Endothelial cell of umbilical vein (primary cell): ENCODE measurements around the gene LTBP1. TPM values are rescaled to one million over a fixed set of nuclear protein-coding genes. Genes with fewer than 3 reads are reported as not detected.
A peak's percentile ranks its signal among the peaks of the same experiment; 100 is the strongest.

Experiments used
- BruUV-seq: library from RNA; stranded (reverse); fragments of 400-500 nt; replicated peaks from 2 replicates; lab custom pipeline; 2021; lab: Mats Ljungman, UMichigan
- CTCF ChIA-PET: fragments of 300-600, 350-600 bp; sonication (Branson Sonifier 250); formaldehyde crosslinking; loops from one replicate; lab custom pipeline; 2021; ENCODE audit warnings: antibody characterized with exemption, inconsistent platforms; lab: Charles Lee
- POLR2A ChIA-PET: fragments of 300-600, 350-600 bp; sonication (Branson Sonifier 250); formaldehyde crosslinking; loops from one replicate; lab custom pipeline; 2021; ENCODE audit warnings: antibody characterized with exemption, inconsistent platforms; lab: Charles Lee
- DNase-seq: peaks from one replicate; pipeline ENCODE4 v3.0.0-alpha.2; 2011; ENCODE audit warnings: low read depth, low spot score
- FAIRE-seq: peaks from 2 replicates; lab custom pipeline; 2011; peaks lifted over from hg19 to GRCh38; lab: Jason Lieb, UNC
- H2AFZ ChIP-seq: 2 replicates; pipeline ENCODE4 v1.6.0; 2012; ENCODE audit warnings: low read depth, low read length, control low read depth, inconsistent platforms
- H3K27ac ChIP-seq: 2 replicates; pipeline ENCODE4 v1.5.1; 2011; ENCODE audit warnings: low read depth, mild to moderate bottlenecking, control low read depth, low read length, moderate library complexity; ENCODE audit not compliant: insufficient read depth
- H3K27me3 ChIP-seq, 2 experiments: 2 replicates each; pipeline versions ENCODE4 v1.6.0 to v1.6.1; 2011; ENCODE audit warnings: low read length in 2 of 2, mixed read lengths in 1 of 2; ENCODE audit not compliant: control insufficient read depth in 2 of 2, insufficient read depth in 2 of 2
- H3K36me3 ChIP-seq, 2 experiments: 2 replicates in 1 of 2; 3 replicates in 1 of 2; pipeline ENCODE4 v1.5.1; 2011; ENCODE audit warnings: low read length in 2 of 2, mild to moderate bottlenecking in 1 of 2, moderate library complexity in 1 of 2; ENCODE audit not compliant: control insufficient read depth in 2 of 2, insufficient read depth in 2 of 2; ENCODE audit errors: extremely low read depth in 1 of 2
- H3K4me1 ChIP-seq: 3 replicates; pipeline ENCODE4 v1.5.1; 2011; ENCODE audit warnings: mild to moderate bottlenecking, low read length; ENCODE audit not compliant: control insufficient read depth, insufficient read depth; ENCODE audit errors: extremely low read depth
- H3K4me2 ChIP-seq: 2 replicates; pipeline ENCODE4 v1.6.1; 2011; ENCODE audit warnings: low read length, control low read depth, mixed read lengths; ENCODE audit not compliant: insufficient read depth
- H3K4me3 ChIP-seq, 3 experiments: fragments of 200-600 bp in 1 of 3; sonication (generic), shearing (Covaris generic) in 1 of 3; replicated peaks in 1 of 3; 2 replicates each; pipeline ENCODE4 v1.5.1; 2011 to 2016; ENCODE audit warnings: control low read depth in 3 of 3, low read length in 3 of 3, mild to moderate bottlenecking in 2 of 3, inconsistent platforms in 1 of 3, low read depth in 1 of 3, moderate library complexity in 1 of 3; ENCODE audit not compliant: insufficient read depth in 1 of 3
- H3K79me2 ChIP-seq: 2 replicates; pipeline ENCODE4 v1.6.0; 2012; ENCODE audit warnings: low read length, inconsistent platforms; ENCODE audit not compliant: control insufficient read depth, insufficient read depth
- H3K9ac ChIP-seq: replicated peaks from 2 replicates; pipeline ENCODE3; 2011; ENCODE audit warnings: low read length, control low read depth; ENCODE audit not compliant: insufficient read depth; ENCODE audit errors: extremely low read depth
- H3K9me1 ChIP-seq: replicated peaks from 3 replicates; pipeline ENCODE4 v1.6.0; 2011; ENCODE audit warnings: mild to moderate bottlenecking, low read length; ENCODE audit not compliant: control insufficient read depth, insufficient read depth; ENCODE audit errors: extremely low read depth
- H3K9me3 ChIP-seq: replicated peaks from 2 replicates; pipeline ENCODE4 v1.5.1; 2012; ENCODE audit warnings: low read length, inconsistent platforms; ENCODE audit not compliant: control insufficient read depth, insufficient read depth
- H4K20me1 ChIP-seq: replicated peaks from 2 replicates; pipeline ENCODE3; 2011; ENCODE audit warnings: mild to moderate bottlenecking, low read length; ENCODE audit not compliant: control insufficient read depth, insufficient read depth; ENCODE audit errors: extremely low read depth
- EZH2 ChIP-seq: IDR thresholded peaks from 2 replicates; pipeline ENCODE4 v1.6.1; 2012; ENCODE audit warnings: borderline replicate concordance, low read depth, mild to moderate bottlenecking, moderate library complexity, low read length, inconsistent platforms; ENCODE audit not compliant: severe bottlenecking
- FOS ChIP-seq: IDR thresholded peaks from 2 replicates; pipeline ENCODE4 v1.6.1; 2011; ENCODE audit warnings: mild to moderate bottlenecking, low read length, moderate library complexity, borderline replicate concordance; ENCODE audit not compliant: insufficient read depth
- GATA2 ChIP-seq: IDR thresholded peaks from 2 replicates; pipeline ENCODE4 v1.7.0; 2011; ENCODE audit warnings: low read depth, mild to moderate bottlenecking, moderate library complexity, mixed read lengths, low read length; ENCODE audit not compliant: insufficient read length, insufficient read depth
- JUN ChIP-seq: IDR thresholded peaks from 2 replicates; pipeline ENCODE4 v1.6.1; 2011; ENCODE audit warnings: borderline replicate concordance, low read depth; ENCODE audit not compliant: insufficient read length, insufficient read depth
- MAX ChIP-seq: IDR thresholded peaks from 2 replicates; pipeline ENCODE4 v1.6.1; 2011; ENCODE audit not compliant: insufficient read depth, insufficient read length
- MYC ChIP-seq: IDR thresholded peaks from one replicate; pipeline ENCODE4 v1.6.1; 2011; ENCODE audit warnings: mild to moderate bottlenecking, low read depth, low read length
- POLR2A ChIP-seq: IDR thresholded peaks from 2 replicates; pipeline ENCODE4 v1.6.1; 2012; ENCODE audit warnings: low read depth, mild to moderate bottlenecking, control low read depth, low read length
- POLR2AphosphoS5 ChIP-seq: IDR thresholded peaks from 2 replicates; pipeline ENCODE4 v1.6.1; 2012; ENCODE audit warnings: low read depth, mild to moderate bottlenecking, control low read depth, low read length, moderate library complexity; ENCODE audit not compliant: insufficient read depth
- dilution Hi-C: fragments of 300-500 bp; cut with MboI; formaldehyde crosslinking; loops from one replicate; pipeline ENCODE4 v1.15.0; 2019; ENCODE audit warnings: low sequenced_read_pairs; ENCODE audit not compliant: extremely low pct_ligation_motif_present
- intact Hi-C: fragments of 100-400 bp; cut with micrococcal nuclease; formaldehyde crosslinking; loops from one replicate; pipeline ENCODE4 v1.10.0; 2022
- polyA plus RNA-seq, 4 experiments: library from polyadenylated mRNA; depleted of rRNA in 3 of 4; stranded (reverse) in 3 of 4; unstranded in 1 of 4; fragments of >200 nt; gene quantifications; 2 replicates each; pipeline versions ENCODE4 v1.2.1 to v1.2.3, GENCODE V29; 2011 to 2012; ENCODE audit warnings: missing spikeins in 1 of 4
- total RNA-seq: library from RNA; stranded (reverse); gene quantifications from 2 replicates; pipeline ENCODE4 v1.2.3, GENCODE V29; 2021
- TF ChIP-seq, protein P1 (sequence below), 2 donors: IDR thresholded peaks; 1 replicate in 1 of 2; 2 replicates in 1 of 2; pipeline ENCODE4 v1.5.1; 2011; ENCODE audit warnings: low read length in 2 of 2, mild to moderate bottlenecking in 2 of 2, moderate library complexity in 2 of 2, control low read depth in 1 of 2, inconsistent platforms in 1 of 2, low read depth in 1 of 2; ENCODE audit not compliant: insufficient read depth in 1 of 2; ENCODE audit errors: extremely low read depth in 1 of 2

The LTBP1 gene
- total and polyA plus RNA-seq, 2 donors (not counting 3 experiments of a cell fraction or from before 2014, with no cell fraction given), result 57.4 to 68.2 TPM

- Histone ChIP-seq H3K4me2 (no peak overlapping the region), H3K4me1 (peaks cover 10% of the 10 kb centered on the region), H3K36me3 (no peaks in the 10 kb centered on the region), H2AFZ (no peak overlapping the region), H3K9ac (no peak overlapping the region), H3K9me3 (no peaks in the 10 kb centered on the region), H3K9me1 (no peaks in the 10 kb centered on the region), H4K20me1 (no peaks in the 10 kb centered on the region), H3K27me3 (no peaks in the 10 kb centered on the region), H3K27ac (no peak overlapping the region), H3K4me3 (no peak overlapping the region), H3K79me2 (no peaks in the 10 kb centered on the region)
- dilution Hi-C loops, result no loop called here
- BruUV-seq, result no TSS peak
- intact Hi-C loops, result no loop called here
- CTCF ChIA-PET, result no interaction called here
- DNase-seq (no peak), FAIRE-seq (no peak)
- no peak for TF ChIP-seq FOS
- no peak for TF ChIP-seq MYC
- no peak for TF ChIP-seq GATA2
- no peak for TF ChIP-seq POLR2A
- no peak for TF ChIP-seq JUN
- no peak for TF ChIP-seq POLR2AphosphoS5
- POLR2A ChIA-PET, result no interaction called here
Measured at GRCh38 chr2:33334083-33334482, 387.3 kb downstream of the LTBP1 start.

GRCh38 chr2:33335516-33335915, 388.8 kb downstream of the LTBP1 start:
- BruUV-seq, result no TSS peak
- no peak for FAIRE-seq
- Histone ChIP-seq H3K9me3 (no peaks in the 10 kb centered on the region), H3K27me3 (no peaks in the 10 kb centered on the region), H2AFZ (no peak overlapping the region), H3K36me3 (no peaks in the 10 kb centered on the region), H3K4me1 (peaks cover 15% of the 10 kb centered on the region), H3K9me1 (no peaks in the 10 kb centered on the region), H3K79me2 (no peaks in the 10 kb centered on the region), H4K20me1 (no peaks in the 10 kb centered on the region), H3K27ac (peak overlapping the region; percentile 41), H3K4me2 (no peak overlapping the region), H3K4me3 (no peak overlapping the region), H3K9ac (no peak overlapping the region)
- intact Hi-C loops, result no loop called here
- dilution Hi-C loops, result no loop called here
- ChIA-PET POLR2A (no interaction called here), CTCF (no interaction called here)
- no peak for DNase-seq
- TF ChIP-seq MYC, result no peak
- no peak for TF ChIP-seq MAX
- TF ChIP-seq FOS, result no peak
- TF ChIP-seq GATA2, result no peak
- TF ChIP-seq, protein P1, sequence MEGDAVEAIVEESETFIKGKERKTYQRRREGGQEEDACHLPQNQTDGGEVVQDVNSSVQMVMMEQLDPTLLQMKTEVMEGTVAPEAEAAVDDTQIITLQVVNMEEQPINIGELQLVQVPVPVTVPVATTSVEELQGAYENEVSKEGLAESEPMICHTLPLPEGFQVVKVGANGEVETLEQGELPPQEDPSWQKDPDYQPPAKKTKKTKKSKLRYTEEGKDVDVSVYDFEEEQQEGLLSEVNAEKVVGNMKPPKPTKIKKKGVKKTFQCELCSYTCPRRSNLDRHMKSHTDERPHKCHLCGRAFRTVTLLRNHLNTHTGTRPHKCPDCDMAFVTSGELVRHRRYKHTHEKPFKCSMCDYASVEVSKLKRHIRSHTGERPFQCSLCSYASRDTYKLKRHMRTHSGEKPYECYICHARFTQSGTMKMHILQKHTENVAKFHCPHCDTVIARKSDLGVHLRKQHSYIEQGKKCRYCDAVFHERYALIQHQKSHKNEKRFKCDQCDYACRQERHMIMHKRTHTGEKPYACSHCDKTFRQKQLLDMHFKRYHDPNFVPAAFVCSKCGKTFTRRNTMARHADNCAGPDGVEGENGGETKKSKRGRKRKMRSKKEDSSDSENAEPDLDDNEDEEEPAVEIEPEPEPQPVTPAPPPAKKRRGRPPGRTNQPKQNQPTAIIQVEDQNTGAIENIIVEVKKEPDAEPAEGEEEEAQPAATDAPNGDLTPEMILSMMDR (IDR thresholded peaks at IDR 0.05; ENCODE audit: extremely low read depth in 1 of 2, insufficient read depth in 1 of 2, low read depth in 1 of 2, low read length in 2 of 2), result no peak
- TF ChIP-seq EZH2, result no peak
- TF ChIP-seq JUN, result no peak
- no peak for TF ChIP-seq POLR2A
- no peak for TF ChIP-seq POLR2AphosphoS5
